G401 (cell line): ENCODE results near the gene ARF1. TPM values are rescaled to one million over a fixed set of nuclear protein-coding genes. Genes with fewer than 3 reads are reported as not detected.

ENCODE experiments used
- DNase-seq: peaks from one replicate; pipeline ENCODE4 v3.0.0-alpha.2; 2015; ENCODE audit warnings: low spot score
- in situ Hi-C: cut with HindIII; loops from 2 replicates; pipeline ENCODE4 v1.10.0; 2016; ENCODE audit warnings: low sequenced_read_pairs, mixed read lengths
- total RNA-seq: library from RNA; depleted of rRNA; stranded (reverse); fragments of >200 nt; shearing (Covaris generic); gene quantifications from 2 replicates; pipeline ENCODE4 v1.2.3, GENCODE V29; 2014

ARF1 gene
- total RNA-seq, 1 experiment from 2014 or later: 328 TPM

DNA sequence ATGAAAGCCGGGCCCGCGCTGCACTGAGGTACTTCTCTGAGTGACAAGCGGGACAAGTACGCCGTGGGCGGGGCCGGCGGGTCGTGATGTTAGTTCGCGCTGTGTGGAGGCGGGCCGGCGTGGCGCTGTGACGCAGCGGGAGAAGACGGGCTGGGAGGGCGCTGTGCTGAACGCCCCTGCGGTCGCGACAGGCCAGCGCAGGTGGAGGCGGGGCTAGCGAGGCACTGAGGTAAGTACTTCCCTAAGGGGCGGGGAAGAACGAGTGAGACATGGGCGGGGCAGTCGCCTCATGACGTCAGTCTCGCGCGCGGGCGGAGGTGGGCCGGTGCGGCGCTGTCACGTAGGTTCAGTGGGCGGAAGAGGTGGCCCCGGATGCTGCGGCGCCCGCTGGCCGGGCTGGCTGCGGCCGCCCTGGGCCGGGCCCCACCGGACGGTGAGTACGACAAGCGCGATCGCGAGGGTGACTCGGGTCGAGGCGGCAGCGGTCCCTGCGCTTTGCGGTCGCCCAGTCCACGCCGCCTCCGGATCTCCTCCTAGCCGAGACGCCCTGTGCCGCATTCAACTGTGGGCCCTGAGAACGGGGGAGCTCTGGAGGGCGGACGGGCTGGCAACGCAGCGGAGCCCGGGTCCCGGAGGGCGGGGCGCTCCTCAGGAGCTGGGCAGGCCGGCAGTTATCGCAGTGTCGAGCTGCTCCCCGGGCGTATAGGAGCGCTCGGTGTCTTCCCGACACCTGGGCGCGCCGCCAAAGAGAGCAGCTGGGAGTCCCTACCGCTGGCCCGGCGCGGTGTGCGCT is 57.6 kb downstream of the ARF1 start, which contains the start of gene GUK1:
GUK1 (plus strand) TSS at position 349 of the 793 bp plus-strand sequence; CDS start at position 373, 24 bp downstream.
- in situ Hi-C loops: no loop called here
- DNase-seq: peak; percentile 99

DNA sequence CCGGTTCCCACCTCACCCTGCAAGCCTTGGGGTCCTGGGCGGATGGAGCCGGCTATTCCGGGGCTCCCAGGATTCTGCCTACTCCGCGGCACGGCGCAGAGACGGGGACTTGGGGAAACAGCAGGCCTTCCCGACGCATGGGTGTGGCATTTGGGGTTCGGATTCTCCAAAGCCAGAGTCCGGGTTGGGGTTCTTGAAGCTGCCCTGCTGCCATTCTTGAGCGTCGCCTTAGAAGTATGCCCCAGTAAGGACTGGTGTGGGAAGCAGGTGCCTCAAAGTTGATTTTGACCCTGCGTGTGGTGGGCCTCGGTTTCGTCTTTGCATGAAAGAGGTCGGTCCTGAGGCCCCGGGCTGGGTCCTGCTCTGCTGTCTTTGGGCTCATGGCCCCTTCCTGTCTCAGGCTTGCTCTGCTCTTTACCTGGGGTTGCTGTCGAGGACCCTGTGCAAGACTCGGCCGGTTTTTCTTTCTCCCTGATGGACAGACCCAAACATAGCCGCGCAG is 58.3 kb downstream of the ARF1 start:
- in situ Hi-C loops: no loop called here
- DNase-seq: no peak

DNA sequence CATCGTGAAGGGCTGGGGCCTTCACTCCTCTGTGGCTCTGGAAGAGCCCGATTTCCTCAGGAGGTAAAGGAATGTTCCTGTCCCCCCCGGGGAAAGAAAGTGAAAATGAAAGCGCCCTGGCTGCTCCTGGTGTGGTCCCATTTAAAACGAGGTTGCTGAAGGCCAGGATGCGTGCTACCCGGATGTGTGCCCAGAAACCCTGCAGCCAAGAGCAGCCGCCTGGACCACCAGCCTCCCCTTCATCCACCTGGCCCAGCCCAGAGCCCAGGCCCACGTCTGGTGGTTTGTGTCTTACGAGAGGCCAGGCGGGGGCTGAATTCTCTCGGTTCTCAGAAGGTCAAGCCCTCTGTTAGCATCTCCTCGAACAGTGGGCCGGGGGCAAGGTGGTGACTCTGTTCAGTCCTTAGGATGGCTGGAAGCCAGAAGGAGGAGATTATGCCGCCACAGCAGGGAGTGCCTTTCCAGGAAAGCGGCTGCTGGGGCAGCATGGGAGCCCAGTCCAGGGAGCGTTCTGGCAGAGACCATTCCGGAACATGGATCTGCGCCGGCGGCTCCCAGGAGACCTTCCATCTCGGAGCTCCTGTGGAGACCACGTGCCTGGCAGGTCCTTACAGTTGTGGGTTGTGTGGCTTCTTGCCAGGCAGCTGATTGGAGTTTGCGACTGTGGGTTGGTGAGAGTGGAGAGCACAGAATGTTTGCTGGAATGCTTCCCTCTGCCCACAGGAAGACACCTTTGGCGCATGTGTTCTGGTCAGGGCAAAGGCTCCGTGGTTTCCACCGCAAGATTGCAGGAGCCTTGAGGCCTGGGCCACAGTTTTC is 58.9 kb downstream of the ARF1 start:
- in situ Hi-C loops: no loop called here
- no peak for DNase-seq

DNA sequence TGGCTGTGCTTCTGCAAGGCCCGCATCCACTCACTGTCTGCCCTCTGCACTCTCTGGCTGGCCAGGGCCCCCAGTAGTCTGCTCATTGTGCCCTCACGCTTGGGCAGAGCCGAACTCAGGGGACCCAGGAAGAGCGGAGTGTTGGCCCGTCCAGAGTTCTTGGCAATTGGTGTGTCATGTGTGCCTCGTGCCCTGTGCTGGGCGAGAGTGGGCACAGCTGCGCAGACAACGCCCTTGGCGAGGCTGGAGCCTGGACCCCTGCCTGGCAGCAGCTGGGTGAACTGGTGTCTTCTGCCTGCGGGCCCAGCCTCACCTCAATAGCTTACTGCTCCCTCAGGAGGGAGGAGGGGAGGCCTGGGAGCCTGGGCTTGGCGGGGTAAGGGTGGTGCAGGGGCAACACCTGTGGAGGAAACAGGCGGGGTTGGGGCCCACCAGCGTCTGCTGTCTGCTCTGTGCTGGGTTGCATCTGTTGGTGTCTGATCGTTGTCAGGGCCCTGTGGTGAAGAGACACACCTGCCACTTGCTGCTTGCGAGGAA is 59.7 kb downstream of the ARF1 start:
- in situ Hi-C loops: no loop called here
- DNase-seq: no peak

DNA sequence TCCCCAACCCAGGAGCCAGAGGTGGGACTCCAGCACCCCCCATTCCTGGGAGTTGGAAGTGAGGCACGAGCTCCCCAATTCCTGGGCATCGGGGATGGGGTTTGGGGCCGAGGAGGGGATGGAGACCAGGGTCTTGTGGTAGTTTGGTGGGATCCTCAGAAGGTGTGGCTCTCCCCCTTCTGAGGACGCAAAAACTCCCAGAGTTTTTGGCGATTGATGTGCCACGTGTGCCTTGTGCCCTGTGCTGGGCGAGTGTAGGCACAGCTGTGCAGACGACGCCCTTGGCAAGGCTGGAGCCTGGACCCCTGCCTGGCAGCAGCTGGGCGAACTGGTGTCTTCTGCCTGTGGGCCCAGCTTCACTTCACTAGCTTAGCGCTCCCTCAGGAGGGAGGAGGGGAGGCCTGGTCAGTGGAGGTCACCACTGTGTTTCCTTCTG is 60.2 kb downstream of the ARF1 start:
- no peak for DNase-seq
- in situ Hi-C loops: no loop called here

DNA sequence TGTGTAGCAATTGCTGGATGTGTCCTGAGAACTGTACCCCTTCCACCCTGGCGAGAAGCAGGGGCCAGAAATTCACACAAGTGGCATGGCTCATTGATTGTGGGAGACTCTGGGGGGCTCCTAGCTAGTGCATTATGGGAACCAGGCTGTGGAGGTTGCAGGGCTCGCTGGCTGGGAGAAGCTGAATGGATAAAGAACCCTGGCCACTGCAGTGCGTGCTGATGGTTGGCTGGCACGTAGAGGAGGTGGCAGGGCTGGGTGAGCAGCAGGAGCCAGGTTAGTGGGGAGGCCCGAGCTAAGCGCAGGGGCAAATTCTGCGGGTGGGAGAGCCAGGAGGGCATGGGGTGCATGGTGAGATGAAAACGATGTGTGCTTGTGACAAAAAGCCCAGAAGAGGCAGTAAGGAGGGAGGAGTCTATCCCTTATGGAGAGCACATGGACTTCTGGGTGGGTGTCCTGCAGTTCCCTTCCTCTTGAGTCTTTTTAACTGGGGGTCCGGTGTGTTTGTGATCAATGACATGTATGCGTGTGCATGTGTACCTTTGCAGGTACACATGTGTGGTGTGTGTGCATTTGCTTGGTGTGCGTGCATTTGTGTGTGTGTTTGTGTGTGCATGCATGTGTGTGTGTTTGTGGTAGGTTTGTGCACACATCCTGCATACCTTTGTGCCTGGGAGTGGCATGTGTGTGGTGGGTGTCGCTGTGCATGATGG is 61.1 kb downstream of the ARF1 start:
- no peak for DNase-seq
- in situ Hi-C loops: no loop called here

DNA sequence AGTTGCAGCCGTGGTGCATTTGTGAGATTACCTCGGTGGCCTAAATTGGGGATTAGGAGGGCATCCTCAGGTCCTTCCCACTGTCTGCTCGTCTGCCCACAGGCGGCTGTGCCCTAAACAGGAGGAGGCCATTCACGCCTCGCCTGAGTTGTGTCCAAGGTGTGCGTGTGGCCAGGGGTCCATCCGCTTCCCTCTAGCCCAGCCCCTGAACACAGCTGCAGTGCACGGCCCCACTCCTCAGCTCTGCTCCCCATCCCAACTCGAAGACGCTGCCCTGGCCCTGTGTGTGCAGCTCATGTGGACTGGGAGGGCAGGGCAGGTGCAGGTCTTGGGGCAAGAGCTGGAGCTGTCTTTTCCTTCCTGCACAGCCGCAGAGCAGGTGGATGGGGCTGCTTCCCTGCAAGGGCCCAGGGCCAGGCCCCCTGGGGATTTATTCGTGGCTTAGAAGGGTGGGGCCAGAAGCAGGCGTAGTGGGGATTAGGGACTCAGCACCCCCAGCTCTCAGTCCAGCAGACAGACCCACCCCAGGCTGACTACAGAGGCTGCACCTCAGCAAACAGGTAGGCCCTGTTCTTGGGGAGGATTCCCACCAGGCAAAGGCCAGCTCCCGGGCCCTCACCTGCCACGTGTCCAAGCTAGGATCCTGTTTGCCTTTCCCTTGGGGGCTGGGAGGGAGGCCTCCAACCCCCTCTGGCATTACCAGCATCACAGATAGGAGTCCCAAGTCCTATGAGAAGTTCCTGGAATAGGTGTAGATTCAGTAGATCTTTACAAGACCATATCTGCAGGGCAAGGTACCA is 61.9 kb downstream of the ARF1 start:
- in situ Hi-C loops: no loop called here
- no peak for DNase-seq

DNA sequence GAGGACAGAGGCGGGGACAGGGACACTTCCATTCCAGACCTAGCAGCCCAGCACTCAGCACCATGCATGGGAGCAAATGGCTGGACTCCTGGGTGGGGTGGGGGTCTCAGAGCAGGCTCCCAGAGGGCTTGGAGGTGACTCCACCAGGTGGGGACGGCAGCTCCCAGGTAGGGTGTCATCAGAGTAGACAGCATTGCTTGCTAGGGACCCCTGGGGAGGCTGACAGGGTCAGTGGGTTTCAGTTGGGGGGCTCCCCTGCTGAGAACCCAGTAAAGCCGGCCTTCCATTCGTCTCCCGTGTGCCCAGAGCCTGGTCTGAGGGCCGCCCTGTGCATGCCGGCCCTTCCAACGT is 62.5 kb downstream of the ARF1 start:
- in situ Hi-C loops: no loop called here
- DNase-seq: no peak

DNA sequence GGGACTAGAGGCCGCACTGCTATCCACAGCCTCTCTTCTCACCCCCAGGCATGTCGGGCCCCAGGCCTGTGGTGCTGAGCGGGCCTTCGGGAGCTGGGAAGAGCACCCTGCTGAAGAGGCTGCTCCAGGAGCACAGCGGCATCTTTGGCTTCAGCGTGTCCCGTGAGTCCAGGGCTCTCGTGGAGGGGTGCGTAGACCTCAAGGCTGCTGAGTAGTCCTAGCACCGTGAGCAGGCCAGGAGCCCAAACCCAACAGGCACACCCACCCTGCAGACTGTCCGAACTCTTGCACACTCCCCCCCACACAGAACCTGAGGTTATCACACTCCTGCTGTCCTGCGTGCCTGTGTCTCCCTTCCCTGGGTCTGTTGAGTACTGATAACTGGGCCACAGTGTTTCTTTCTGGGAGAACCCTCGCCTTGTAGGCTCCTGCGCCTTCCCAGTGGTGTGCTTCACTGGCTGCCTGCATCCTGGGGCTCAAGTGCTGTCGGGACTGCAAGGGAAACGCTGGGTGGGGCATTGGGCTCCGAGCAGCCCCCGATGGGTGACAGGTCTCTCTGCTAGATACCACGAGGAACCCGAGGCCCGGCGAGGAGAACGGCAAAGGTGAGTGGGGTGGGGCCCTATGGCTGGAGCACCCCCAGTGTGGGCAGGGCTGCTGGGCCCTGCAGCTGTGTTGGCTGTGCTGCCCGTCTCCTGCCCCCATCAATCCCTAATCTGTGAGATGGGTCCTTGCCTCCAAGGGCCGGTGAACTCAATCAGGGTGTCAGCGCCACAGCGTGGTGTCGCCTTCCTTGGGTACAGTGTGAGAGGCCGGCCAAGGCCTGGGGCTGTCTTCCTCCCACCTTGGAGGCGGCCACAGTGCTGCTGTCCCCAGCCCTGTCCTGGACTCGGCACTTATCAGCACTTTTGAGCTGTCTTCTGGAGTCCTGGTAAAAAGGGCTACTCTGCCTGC is 63.2 kb downstream of the ARF1 start:
- in situ Hi-C loops: no loop called here
- DNase-seq: no peak

DNA sequence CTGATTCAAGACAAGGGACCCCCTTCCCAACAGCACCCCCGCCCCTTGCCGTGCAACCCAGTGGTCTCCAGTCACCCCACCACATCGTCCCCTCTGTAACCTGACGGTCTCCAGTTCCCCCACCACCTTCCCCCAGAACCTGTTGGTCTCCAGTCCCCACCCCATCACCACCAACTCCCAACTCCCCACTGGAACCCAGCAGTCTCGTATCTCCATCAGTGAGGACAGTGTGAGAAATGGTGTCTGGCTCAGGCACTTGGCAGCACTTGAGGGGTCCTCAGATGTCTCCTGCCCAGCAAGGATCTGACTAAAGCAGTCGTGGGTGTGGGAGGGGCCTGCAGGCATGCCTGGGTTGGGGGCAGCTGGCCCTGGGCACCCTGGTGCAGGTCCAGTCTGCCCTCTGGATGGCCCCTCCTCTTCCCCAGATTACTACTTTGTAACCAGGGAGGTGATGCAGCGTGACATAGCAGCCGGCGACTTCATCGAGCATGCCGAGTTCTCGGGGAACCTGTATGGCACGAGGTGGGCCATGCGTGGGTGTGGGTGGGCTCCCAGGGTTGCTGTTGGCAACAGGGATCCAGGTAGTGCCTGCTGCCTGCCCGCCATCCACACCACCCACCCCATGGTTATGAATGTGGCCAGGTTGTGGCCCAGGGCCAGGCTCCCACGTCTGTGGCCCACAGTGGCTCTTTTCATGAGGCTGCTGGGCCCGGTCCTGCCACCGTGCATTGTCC is 64.1 kb downstream of the ARF1 start:
- DNase-seq: no peak
- in situ Hi-C loops: no loop called here

DNA sequence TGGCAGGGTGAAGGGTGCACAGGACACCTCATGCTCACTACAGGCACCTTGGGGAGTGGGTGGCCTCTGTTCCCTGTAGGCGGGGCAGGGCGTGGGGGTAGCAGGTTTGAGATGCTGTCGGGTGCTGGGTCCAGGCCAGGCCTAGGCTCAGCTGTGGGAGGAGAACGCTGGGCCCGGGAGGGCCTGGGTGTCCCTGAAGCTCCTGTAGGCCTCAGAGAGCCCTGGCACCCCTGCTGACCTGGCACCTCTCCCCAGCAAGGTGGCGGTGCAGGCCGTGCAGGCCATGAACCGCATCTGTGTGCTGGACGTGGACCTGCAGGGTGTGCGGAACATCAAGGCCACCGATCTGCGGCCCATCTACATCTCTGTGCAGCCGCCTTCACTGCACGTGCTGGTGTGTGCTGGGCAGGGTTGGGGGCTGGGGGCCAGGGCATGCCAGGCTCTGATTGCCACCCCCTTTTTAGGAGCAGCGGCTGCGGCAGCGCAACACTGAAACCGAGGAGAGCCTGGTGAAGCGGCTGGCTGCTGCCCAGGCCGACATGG is 64.7 kb downstream of the ARF1 start:
- no peak for DNase-seq
- in situ Hi-C loops: no loop called here

DNA sequence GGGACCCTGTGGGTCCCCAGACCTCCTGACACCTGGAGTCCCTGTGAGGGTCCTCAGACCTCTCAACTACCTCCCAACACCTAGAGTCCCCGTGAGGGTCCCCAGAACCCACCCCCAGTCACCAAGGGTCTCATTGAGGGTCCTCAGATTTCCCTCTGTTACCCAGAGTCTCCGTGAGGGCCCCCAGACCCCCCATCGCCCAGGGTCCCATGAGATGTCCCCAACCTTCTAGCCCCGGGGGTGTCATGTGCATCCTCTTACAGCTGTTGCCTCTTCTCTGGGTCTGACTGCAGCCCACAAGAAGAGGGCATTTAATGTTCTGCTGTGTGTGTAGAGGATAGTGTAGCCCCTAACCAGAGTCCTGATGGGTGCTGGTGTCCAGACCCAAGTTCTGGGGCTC is 65.3 kb downstream of the ARF1 start:
- in situ Hi-C loops: no loop called here
- no peak for DNase-seq

DNA sequence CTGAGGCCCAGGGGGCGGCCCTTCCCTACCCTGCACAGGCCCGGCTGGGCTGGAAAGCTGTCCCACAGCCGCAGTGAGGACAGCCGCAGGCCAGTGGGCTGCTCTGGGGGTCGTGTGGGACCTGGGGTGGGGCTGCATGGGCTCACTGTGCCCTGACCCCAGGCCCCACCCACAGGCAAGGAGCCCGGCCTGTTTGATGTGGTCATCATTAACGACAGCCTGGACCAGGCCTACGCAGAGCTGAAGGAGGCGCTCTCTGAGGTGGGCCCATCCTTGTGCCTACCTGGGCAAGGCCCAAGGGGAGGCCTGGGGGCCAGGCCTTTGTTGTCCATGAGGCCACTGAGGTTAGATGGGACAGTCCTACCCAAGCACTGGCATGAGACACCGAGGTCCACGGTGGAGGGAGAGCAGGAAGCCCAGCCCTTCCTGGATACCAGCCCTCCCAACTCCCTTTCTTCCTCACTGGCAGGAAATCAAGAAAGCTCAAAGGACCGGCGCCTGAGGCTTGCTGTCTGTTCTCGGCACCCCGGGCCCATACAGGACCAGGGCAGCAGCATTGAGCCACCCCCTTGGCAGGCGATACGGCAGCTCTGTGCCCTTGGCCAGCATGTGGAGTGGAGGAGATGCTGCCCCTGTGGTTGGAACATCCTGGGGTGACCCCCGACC is 65.8 kb downstream of the ARF1 start:
- no peak for DNase-seq

More for the DNA sequence above, 65.8 kb downstream of the ARF1 start:
- in situ Hi-C loops: no loop called here
